Fibroblast of the aortic adventitia (primary cell): ENCODE measurements around the gene CHRD. TPM values are rescaled to one million over a fixed set of nuclear protein-coding genes. Genes with fewer than 3 reads are reported as not detected.

ENCODE experiments used
- DNase-seq: peaks from one replicate; pipeline ENCODE4 v3.0.0-alpha.2; 2010; ENCODE audit warnings: low read depth
- H3K4me3 ChIP-seq: 2 replicates; pipeline ENCODE4 v1.5.1; 2011; ENCODE audit warnings: low read depth, mild to moderate bottlenecking, control low read depth, low read length, moderate library complexity
- total RNA-seq: library from RNA; depleted of rRNA; stranded (reverse); fragments of >200 nt; gene quantifications from 2 replicates; pipeline ENCODE4 v1.2.3, GENCODE V29; 2012; ENCODE audit warnings: low replicate concordance
- TF ChIP-seq, protein P1 (sequence below): IDR thresholded peaks from 2 replicates; pipeline ENCODE4 v1.5.1; 2011; ENCODE audit warnings: mild to moderate bottlenecking, low read length, control low read depth, inconsistent platforms; ENCODE audit not compliant: insufficient read depth

Gene CHRD
- total RNA-seq, 1 donor: 0.36 TPM

DNA sequence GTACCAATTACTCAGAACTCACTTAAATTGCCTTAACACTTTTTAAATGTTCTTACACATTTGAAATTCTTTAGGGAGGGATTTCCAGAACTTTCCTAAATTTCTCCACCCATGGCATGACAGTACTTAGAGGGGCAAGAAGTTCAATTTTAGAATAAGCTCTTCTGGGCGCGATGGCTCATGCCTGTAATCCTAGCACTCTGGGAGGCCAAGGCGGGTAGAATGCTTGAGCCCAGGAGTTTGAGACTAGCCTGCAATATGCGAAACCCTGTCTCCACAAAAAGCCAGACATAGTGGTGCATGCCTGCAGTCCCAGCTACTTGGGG is 31.8 kb upstream of the CHRD start:
- DNase-seq: no peak
- H3K4me3 ChIP-seq: no peak overlapping the region
- TF ChIP-seq, protein P1, sequence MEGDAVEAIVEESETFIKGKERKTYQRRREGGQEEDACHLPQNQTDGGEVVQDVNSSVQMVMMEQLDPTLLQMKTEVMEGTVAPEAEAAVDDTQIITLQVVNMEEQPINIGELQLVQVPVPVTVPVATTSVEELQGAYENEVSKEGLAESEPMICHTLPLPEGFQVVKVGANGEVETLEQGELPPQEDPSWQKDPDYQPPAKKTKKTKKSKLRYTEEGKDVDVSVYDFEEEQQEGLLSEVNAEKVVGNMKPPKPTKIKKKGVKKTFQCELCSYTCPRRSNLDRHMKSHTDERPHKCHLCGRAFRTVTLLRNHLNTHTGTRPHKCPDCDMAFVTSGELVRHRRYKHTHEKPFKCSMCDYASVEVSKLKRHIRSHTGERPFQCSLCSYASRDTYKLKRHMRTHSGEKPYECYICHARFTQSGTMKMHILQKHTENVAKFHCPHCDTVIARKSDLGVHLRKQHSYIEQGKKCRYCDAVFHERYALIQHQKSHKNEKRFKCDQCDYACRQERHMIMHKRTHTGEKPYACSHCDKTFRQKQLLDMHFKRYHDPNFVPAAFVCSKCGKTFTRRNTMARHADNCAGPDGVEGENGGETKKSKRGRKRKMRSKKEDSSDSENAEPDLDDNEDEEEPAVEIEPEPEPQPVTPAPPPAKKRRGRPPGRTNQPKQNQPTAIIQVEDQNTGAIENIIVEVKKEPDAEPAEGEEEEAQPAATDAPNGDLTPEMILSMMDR: no peak

DNA sequence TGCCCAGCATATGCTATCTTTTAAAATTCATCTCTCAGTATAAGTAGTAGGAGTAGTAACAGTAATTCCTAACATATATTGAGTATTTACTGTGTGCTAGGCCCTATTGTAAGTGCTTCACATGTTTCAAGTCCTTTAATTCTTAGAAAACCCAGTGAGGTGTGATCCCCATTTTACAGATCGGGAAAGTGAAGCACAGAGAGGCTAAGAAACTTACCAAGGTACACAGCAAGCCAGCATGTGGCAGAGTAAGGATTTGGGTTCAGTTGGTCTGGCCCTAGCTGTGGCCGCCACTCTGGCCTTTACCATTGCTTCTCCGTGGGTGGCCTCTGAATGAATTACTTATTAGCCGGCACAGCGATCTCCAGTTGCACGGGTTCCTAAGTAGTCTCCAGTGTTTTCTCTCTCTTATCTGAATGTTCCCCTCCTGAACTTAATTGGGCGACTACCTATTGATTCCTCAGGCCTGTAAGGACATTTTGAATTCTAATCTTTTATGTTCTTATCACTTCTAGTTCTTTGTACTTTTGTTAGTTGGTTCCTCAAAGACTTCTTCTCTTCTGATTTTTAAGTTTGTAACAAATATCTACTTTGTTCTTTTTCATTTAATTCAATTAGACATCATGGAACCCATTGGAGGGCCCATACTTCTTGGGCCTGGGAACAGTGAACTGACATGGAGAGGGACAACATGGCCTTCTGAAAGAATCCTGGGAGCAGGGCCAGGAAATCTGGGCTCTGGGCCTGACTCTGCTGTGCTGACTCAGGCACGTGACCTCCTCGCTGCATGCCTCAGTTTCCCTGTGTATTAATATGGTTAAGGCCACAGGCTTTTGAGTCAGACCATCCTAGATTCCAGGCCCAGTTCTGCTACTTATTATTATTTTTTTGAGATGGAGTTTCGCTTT is 30.0 kb upstream of the CHRD start:
- no peak for DNase-seq
- TF ChIP-seq, protein P1: no peak
- H3K4me3 ChIP-seq: no peak overlapping the region

DNA sequence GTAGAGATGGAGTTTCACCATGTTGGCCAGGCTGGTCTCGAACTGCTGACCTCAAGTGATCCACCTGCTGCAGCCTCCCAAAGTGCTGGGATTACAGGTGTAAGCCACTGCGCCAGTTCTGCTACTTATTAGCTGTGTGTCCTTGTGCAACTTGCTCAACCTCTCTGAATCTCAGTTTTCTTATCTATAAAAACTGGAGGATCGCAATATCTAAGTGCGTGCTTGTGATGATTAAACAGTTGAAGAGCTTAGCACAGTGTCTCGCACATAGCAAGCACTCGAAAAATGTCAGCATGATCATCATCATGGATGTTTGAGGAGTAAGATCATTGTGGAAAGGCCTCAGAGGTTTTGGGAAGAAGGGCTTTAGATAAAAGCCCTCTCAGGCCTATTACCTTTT is 29.2 kb upstream of the CHRD start:
- H3K4me3 ChIP-seq: no peak overlapping the region
- TF ChIP-seq, protein P1: no peak
- DNase-seq: no peak

DNA sequence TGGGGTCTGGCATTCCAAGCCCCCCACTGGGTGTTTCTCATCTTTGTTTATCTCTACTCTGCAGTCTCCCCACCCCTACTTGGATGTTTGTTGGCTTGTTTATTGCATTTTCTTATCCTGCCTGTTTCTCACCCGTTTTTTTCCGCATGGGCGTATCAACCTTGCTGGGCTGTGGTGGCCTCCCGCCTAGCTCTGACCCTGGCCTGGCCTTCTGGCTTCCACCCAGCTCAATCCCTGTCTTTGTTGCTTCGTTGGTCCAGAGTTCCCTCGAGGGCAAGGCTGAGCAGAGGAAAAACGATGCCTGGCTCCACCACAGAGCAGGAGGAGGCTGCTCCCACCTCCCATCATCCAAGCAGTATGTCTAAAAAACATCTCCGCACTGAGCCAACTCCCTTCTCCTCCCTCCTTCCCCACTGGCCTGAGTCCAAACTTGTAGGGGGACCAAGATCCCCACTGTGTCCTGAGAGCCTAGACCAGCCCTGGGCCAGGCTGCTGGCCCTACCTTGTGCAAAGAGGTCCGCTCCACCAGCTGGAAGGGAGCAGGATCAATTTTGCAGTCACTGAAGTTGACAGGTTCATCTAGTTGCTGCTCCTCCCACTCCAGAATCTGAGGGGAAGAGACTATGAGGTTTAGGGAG is 28.2 kb upstream of the CHRD start:
- TF ChIP-seq, protein P1: no peak
- no peak overlapping the region for H3K4me3 ChIP-seq
- DNase-seq: no peak

DNA sequence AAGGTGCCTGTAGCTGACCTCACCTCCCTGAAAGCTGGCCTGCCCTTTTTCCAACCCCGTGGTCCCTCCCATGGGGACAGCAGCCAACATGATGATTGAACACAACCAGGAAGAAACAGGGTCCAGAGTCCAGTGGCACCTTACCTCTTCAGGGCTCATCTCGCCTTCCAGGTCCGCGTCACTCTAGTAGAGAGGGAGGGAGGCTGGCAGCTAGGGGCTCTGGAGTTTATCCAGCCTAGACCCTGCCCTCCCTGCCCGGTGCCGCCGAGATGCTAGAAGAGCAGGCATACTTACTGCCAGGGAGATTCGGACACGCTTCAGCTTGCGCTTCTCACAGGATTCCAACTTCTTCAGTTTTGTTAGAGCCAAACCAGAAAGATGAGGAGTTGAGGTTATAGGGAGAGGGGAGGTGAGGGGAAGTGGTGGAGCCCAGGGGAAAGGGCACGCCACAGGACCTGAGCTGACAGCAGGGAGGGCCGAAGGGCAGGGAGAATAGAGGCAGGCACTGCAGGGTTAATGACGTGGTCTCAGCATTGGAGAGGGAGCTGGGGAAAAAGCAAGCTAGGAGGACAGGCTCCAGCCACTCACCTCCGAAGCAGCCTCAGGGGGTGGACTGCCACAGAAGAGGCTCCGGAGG is 27.6 kb upstream of the CHRD start:
- TF ChIP-seq, protein P1: no peak
- no peak overlapping the region for H3K4me3 ChIP-seq
- no peak for DNase-seq

DNA sequence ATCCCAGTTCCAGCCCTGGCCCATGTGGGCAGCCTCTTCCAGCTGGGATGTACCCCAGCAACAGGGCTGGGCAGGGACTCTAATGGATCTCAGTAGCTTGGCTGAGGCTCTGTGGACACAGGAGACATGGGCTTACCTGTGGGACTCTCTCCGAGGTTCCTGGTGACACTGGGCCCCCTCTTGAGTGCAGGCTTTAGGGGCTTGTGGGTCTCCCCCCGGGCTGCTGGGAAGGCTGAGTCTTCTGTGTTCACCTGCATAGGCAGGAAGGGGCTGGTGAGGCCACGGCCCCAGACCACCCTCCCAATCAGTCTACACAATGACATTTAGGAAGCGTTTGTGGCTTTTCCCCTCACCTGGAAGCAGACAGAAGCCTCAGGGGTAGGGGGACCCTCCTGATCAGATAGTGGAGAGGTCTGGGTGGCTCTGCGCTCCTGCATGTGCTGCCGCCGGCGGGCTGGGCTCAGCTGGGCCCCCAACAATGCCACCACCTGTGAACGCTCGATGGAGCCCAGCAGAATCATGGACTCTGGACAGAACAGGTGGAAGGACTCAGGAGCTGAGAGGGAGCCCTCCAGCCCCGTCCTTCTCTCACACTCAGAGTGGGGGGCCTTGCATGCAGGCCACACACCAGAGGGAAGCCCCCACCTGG is 26.8 kb upstream of the CHRD start:
- TF ChIP-seq, protein P1: no peak
- no peak for DNase-seq
- no peak overlapping the region for H3K4me3 ChIP-seq
